NT2/D1 (cell line): ENCODE measurements around the gene REPS1.

Experiments
- YY1 ChIP-seq: IDR thresholded peaks from 2 replicates; pipeline ENCODE4 v1.6.1; 2011; ENCODE audit not compliant: insufficient read length, insufficient read depth
- ZNF274 ChIP-seq: IDR thresholded peaks from 2 replicates; pipeline ENCODE4 v1.6.1; 2011; ENCODE audit warnings: mild to moderate bottlenecking, low read depth, low read length

DNA sequence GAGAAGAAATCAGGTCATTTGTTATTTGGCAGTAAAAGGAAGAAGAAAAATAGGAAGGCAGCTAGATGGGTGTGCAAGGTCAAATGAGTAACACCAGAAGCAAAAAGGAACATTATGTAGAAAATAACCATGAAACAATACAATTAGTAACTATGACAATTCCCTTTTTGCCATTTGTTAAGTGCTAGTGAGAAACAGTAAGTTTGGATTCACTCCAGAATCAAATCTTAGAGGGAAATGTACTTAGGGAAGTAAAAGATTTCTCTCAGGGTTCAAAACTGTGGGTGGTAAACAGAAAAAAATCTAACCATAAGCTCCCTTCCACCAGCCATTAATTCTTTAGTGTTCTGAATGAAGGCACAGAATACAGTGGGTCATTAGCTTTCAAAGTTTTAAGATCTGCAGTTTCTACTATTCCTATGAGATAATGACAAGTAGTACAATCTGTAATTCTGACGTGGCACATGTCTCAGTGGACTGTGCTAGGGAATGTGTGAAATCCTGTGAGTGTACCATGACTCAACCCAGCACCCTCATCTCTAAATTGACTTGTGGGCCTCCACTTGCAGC lies 17.1 kb downstream of the REPS1 start:
- TF ChIP-seq ZNF274 (no peak), YY1 (no peak)
